Testis (tissue), 2 donors: ENCODE data around the gene DTNB.

Experiments used
- POLR2A ChIP-seq: fragments of 450-650 bp; IDR thresholded peaks from one replicate; pipeline ENCODE4 v1.6.1; 2017; ENCODE audit warnings: antibody characterized with exemption, mild to moderate bottlenecking, moderate library complexity
- TF ChIP-seq, protein P1 (sequence below), 3 experiments: fragments of 450-650 bp in 2 of 3; fragments of 200-600 bp in 1 of 3; sonication (generic) in 1 of 3; IDR thresholded peaks; one replicate each; pipeline ENCODE4 v1.5.1; 2016 to 2019; ENCODE audit warnings: antibody characterized with exemption in 3 of 3, mild to moderate bottlenecking in 2 of 3, moderate library complexity in 1 of 3

DNA sequence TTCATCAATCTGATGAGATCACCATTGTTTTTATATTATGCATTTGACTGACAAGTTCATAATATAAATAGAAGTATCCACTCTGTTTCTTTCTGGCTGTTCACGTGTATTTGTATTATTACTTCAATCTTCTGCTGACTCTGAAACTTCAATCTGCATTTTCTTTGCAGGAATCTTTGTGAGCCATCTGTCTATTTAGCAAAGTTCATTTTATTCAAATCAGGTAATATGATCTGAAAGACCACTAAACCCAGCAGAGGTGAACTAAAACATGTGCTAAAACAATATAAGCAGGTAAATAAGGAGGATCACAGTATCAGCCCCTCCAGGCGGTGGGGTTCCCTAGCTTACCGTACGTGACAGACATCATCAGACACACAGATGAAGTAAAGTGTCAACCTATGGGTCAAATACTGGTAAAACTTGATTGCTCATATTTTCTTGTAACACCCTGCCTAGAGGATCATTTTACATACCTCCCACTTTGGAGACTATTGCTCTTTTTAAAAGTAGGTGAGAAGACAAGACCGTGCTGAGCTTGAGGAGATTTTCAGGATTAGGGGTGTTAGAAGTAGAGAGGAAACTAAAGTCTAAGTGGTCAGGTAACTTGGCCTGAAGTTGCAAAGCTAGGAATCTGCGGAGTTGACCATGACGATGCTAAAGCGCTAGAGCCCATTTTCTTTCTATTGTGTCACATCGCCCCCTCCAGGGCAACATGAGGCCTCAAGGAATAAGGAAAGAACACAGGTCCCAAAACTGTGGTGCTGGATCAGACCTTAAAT, 9.0 kb downstream of the DTNB start:
- TF ChIP-seq, protein P1, sequence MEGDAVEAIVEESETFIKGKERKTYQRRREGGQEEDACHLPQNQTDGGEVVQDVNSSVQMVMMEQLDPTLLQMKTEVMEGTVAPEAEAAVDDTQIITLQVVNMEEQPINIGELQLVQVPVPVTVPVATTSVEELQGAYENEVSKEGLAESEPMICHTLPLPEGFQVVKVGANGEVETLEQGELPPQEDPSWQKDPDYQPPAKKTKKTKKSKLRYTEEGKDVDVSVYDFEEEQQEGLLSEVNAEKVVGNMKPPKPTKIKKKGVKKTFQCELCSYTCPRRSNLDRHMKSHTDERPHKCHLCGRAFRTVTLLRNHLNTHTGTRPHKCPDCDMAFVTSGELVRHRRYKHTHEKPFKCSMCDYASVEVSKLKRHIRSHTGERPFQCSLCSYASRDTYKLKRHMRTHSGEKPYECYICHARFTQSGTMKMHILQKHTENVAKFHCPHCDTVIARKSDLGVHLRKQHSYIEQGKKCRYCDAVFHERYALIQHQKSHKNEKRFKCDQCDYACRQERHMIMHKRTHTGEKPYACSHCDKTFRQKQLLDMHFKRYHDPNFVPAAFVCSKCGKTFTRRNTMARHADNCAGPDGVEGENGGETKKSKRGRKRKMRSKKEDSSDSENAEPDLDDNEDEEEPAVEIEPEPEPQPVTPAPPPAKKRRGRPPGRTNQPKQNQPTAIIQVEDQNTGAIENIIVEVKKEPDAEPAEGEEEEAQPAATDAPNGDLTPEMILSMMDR (IDR thresholded peaks at IDR 0.05), result peak; percentile 37 to 66 (median 55)
- TF ChIP-seq POLR2A, result no peak
